Left colon (tissue), 2 donors: Measurements from ENCODE around the gene ENDOV. TPM values are rescaled to one million over a fixed set of nuclear protein-coding genes. Genes with fewer than 3 reads are reported as not detected.

ENCODE experiments used
- ATAC-seq: fragments of 200-7000 bp; cut with Tn5 transposase; one replicate; pipeline ENCODE4 v1.9.1; 2020; ENCODE audit warnings: mild to moderate bottlenecking, moderate library complexity
- DNase-seq, 2 donors: peaks; one replicate each; pipeline ENCODE4 v3.0.0-alpha.2; 2020
- intact Hi-C, 2 donors: fragments of 100-400 bp; cut with DNase I in 1 of 2; cut with micrococcal nuclease in 1 of 2; formaldehyde crosslinking; loops; one replicate each; pipeline versions ENCODE4 v1.11.2 to v1.14.0; 2022; cut with DNase I, micrococcal nuclease
- total RNA-seq, 2 donors: library from RNA; stranded (reverse); fragmentation: NEBNext Ultra II Directional; extraction: Animal tissue kit (Norgen Biotek cat#: 25700); gene quantifications; one replicate each; pipeline ENCODE4 v1.2.1, GENCODE V29; 2021
- donor health status: DM: no; HTN: no; CAD: no.
- donor health status: DM: yes; HTN: yes; CAD: no.

ENDOV gene
- total RNA-seq, 2 donors from 2014 or later = 23.2 to 25.5 TPM

DNA sequence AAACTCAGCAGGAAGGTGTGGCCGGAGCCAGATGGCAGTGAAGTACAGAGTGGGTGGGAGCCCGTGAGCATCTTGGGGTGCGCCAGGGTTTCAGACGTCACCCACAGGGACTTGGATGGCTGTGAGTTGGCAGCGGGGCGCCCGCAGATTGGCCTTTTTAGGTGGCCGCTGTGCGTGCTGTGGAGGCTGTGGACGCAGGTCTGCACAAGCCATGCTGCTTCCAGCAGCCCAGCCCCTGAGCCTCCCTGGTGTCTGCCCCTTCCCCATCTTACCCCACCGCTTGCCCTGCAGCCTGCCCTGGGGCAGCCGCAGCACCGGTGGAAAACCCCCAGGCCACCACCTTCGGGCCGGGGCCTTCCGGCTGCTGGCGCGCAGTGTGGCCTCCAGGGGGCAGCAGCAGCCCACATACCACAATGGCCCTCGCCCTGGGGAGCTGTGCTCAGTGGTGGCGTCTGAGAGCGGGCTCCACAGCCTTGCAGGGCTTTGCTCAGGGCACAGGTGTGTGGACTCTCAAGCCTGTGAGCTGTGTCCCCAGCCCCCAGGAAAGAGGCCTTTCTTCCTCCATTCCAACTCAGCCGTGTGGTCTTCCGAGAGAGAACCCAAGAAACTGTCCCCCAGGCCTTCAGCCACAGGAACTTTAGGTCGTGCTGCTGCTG, 11.8 kb downstream of the ENDOV start:
- DNase-seq (peak in 1 of 2 donors; percentile 76), ATAC-seq (peak; percentile 88)
- intact Hi-C loops = loop anchor here (5.0 to 10.0 kb wide), 2 partner anchors 548 to 556 kb away; no protein-coding TSS in a partner anchor

DNA sequence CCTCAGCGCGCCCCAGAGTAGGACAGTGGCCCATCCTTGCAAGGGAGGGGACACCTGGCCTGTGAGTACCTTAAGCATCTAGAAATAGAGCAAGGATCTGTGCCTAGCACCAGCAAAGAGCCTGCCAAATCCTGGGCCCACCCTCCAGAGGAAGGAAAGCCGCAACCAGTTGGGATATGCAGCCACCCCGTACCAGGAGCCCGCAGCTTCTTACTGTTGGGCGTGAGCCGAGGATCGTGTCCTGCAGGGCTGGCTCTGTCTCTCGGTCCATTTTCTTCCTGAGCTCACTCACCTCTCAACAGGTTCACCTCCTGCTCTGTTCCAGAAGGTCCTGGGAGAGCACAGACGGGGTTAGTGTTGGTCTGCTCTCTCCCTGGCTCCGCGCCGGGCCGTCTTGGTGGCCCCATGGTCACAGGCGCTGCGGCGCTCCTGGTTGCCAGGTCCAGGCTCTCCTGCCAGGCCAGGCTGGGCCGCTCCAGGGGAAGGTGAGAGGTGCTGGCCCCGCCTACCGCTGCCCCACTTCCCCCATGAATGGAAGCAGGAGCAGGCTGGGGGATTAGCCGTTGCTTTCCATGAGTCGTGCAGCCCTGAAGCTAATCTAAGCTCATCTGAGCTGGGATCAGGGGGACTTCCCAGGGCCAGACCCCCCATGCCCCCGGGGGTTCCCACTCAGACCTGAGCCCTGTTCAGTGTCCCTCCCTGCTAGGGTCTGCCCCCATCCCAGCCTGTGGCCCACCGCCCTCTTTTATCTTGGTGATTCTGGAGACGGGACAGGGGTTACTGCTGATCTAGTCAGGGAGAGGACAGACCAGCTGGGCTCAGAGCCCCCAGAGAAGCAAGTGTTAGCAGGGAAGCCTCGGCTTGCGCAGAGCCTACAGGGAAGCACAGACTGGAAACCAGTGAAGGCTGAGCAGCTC, 12.7 kb downstream of the ENDOV start:
- DNase-seq = no peak
- intact Hi-C loops = loop anchor here (5.0 to 10.0 kb wide), 2 partner anchors 547 to 555 kb away; no protein-coding TSS in a partner anchor
- ATAC-seq = no peak

DNA sequence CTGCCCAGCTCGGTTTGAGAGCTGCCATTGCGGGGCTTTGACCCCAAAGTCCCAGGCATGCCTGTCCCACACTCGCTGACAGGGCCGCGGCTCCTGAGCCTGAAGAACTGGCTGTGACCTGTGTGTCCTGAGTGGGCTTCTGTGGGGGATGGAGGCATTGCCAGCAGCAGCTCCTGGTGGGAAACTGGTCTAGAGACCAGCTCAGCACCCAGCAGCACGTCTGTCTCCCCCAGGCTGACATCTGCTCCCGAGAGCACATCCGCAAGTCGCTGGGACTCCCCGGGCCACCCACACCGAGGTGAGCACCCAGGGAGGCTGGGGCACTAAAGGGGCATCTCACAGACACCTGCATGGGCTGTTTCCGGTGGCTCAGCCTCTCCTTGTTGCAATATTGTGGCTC, 13.4 kb downstream of the ENDOV start:
- ATAC-seq (no peak), DNase-seq (no peak)
- intact Hi-C loops = loop anchor here (5.0 to 10.0 kb wide), 2 partner anchors 546 to 554 kb away; no protein-coding TSS in a partner anchor

DNA sequence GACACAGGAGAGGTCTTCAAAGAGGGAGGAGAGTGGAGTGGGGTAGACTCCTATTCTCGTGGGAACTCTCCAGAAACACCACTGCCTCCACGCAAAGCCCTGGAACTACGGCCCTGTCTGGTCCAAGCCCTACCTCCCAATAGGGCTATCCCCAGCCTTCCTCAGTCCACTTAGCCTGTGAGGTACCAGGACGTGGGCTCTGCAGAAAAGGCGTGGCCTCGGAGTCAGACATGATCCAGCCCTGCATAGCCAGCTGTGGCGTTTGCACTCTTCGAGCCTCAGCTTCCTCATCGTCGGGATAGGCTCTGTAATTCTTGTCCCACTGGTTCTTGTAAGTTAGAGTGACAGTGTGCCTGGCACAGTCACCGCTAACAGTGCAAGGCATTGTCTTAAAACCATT, 13.8 kb downstream of the ENDOV start:
- intact Hi-C loops = loop anchor here (5.0 to 10.0 kb wide), 2 partner anchors 546 to 554 kb away; no protein-coding TSS in a partner anchor
- DNase-seq (no peak), ATAC-seq (no peak)

DNA sequence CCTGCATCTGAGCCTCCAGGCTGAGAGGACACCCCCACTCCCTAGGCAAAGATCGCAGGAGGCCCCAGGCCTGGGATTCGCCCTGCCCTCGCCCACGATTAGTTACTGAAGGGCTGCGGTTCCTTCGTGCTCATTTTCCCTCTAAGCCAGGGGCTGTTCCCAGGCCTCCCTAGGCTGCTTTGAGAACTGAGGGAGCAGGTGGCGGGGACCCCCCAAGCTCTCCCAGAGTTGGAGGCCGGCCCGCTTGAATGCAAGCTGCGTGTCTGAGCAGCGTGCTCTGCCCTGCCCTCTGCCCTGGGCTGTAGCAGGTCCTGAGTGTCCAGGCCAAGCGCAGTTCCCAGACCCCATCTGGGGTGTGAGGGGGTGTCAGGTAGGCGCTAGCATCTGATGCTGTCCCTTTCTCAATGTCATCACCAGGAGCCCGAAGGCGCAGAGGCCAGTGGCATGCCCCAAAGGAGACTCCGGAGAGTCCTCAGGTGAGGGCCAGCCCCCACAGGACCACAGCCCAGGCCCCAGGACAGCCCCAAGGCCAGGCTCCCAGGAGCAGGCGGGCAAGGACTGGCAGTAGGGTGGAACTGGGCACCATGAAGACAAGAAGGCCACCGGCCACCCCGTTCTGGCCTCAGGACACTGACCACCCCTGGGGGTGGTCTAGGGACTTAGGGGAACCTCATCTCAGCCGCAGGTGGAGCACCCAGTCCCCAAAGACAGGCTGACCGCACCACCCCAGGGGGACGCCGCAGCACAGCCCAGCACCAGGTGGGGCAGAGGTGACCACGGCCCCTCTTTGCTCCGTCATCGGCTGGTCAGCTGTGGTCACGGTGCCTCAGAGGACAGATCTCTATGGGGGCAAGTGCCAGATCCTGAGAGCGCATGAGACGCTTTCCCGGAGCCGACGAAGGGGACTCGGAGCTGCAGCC, 14.6 kb downstream of the ENDOV start:
- no peak for ATAC-seq
- DNase-seq = no peak
- intact Hi-C loops = loop anchor here (5.0 to 10.0 kb wide), 3 partner anchors 148 to 553 kb away; no protein-coding TSS in a partner anchor

DNA sequence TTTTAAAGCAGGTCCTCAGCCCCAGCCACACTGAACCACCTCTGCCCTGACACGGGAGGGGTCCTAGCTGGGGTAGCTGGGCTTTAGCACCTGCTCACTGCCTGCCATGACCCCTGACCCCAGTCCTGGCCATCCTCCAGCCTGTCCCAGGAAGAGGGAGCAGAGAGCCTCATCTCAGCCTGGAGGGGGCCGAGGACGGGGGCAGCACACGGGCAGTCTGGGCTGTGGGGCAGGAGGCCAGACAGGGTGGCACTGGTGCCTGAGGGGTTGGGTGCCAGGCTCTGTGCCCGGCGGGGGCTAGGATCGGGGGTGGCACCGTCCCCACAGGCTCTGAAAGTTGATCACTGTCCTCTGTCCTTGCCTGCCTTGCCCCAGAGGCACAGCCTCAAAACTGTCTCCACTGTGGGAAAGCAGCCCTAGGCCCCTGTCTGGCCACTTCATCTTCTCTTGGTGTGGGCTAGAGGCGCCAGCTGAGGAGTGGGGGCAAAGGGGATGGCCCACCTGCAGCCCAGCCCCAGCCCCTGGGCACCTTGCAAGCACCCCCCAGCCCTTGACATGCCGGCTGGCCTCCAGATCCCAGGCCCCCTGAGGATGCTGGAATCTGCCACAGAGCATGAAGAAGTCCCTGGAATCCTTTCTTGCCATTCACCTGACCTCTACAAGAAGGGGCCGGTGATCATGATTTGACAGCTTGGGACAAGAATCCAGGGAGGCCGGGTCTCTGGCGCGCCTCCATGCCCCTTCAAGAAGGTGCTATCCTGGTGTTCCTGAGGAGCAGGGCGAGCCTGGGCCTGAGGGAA, 15.7 kb downstream of the ENDOV start:
- intact Hi-C loops = loop anchor here in 1 of 2 donors (5.0 kb wide), 1 partner anchor 147 kb away; no protein-coding TSS in a partner anchor
- ATAC-seq = no peak
- DNase-seq = no peak

DNA sequence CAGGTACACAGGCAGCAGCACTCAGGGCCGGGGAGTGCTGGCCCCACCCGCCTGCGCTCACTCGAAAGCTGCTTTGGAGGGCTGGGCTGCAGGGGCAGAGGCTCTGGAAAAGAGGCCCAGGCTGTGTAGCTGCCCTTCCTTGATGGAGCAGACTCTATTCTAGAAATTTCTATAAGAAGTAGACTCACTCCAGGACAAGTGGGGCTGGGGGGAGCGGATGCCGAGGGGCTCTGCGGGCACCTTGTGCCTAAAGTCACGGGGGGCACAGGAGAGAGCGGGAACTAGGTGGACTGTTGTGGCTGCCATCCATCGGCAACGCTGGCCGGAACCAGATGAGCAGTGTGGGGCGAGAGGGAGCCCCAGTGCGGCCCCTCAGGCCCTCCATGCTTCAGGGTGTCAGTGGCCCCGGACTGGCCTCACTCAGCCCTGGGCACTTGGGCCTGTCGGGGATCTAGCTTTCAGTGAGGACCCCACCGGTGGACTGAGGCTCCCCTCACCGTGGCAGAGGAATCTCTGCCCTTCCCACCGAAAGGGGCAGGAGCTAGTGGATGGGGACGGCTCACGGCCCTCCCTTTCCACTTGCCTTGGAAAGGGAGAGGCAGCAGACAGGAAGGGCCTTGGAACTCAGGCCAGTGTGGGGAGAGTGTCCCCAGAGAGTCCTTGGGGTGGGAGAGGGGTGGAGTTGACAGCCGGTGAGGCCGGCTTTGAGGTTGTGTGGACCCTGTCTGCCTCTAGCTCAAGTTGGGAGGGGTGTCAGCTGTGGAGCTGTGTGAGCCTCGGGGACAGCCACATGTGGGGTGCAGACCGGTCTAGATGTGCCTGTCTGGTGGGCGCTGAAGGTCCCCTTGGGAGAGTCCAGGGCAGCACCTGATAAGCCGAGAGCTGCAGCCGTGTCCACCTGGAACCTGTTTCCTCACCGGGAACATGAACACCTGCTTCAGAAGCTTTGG, 16.6 kb downstream of the ENDOV start:
- ATAC-seq (no peak), DNase-seq (no peak)
- intact Hi-C loops = loop anchor here in 1 of 2 donors (5.0 kb wide), 1 partner anchor 146 kb away; no protein-coding TSS in a partner anchor

DNA sequence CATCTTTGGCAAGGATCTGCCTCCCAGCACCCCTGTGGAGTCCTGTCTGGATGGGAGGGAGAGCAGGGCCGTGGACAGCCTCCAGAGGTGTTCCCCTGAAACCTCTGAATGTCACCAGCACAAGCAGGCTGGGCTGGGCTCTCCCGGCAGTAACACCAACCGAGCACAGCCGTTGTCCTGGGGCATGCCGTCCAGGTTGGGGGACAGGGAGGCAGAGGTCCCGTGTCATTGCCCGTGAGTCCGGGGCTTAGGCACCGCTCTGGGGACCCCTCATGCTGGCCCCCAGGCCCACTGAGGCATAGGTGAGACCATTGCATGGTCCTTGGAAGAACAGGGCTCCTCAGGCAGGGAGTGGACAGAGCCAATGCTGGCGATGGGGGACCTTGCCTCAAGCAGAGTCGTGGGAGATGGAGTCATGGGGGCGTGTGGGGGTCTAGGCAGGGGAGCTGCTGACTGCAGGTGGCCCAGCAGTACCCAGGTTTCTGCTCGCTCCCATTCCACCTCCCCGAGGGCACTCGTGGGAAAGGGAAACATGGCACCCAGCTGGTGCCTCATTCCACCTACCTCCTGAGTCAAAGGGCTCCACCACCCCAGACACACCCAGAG, 17.5 kb downstream of the ENDOV start:
- DNase-seq (peak in 1 of 2 donors; percentile 22), ATAC-seq (no peak)
- intact Hi-C loops = loop anchor here in 1 of 2 donors (5.0 kb wide), 1 partner anchor 145 kb away; no protein-coding TSS in a partner anchor

DNA sequence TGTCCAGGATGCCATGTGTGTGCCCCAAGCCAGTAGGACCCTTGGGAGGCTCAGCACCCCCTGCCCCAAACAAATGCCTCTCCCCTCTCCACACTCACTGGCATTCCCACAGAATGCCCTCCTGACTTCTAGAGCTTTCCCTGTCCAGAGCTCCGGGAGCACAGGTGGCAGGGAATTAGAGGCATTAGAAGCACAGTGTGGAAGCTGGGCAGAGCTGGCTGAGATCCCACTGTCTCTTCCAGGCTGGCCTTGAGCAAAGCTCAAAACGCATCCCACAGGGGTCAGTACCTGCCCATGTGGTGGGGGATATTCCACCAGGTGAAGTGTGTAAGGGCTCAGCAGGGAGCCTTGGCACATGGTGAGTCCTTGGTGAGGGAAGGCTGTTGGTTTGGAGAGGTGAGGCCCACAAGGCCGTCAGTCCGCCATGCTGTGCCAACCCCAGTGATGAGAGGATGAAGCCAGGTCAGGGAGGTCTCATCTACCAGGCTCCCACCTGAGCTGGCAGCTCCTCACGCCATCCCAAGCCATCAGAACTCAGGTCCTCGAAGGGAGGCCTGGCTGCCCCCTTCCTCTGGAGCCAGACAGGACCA, 18.1 kb downstream of the ENDOV start:
- no peak for DNase-seq
- no peak for ATAC-seq
- intact Hi-C loops = loop anchor here in 1 of 2 donors (5.0 kb wide), 1 partner anchor 144 kb away; no protein-coding TSS in a partner anchor

DNA sequence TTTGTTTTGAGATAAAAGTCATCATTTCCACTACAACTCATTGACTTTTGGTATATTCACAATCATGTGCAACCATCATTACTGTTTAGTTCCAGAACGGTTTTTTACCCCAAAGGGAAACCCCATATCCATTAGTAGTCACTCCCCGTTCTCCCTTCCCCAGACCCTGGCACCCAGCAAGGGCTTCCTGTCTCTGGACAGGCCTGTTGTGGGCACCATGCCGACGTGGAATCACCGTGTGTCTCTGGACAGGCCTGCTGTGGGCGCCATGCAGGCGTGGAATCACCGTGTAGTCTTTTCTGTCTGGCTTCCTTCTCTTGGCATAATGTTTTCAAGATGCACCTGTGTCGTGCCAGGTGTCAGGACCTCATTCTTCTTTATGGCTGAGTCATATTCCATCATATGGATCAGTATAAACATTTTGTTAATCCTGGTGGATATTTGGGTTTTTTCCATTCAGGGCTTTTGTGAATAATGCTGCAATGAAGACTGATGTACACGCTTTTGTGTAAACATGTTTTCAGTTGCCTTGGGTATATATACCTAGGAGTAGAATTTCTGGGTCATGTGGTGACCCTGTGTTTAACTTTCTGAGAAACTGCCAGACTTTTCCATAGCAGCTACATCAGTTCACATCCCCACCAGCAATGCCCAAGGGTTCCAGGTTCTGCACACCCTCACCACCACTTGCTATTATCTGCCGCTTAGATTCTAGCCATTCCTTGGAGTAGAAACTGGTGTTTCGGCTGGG, 19.1 kb downstream of the ENDOV start:
- intact Hi-C loops = loop anchor here in 1 of 2 donors (5.0 kb wide), 1 partner anchor 143 kb away; no protein-coding TSS in a partner anchor
- DNase-seq = no peak

DNA sequence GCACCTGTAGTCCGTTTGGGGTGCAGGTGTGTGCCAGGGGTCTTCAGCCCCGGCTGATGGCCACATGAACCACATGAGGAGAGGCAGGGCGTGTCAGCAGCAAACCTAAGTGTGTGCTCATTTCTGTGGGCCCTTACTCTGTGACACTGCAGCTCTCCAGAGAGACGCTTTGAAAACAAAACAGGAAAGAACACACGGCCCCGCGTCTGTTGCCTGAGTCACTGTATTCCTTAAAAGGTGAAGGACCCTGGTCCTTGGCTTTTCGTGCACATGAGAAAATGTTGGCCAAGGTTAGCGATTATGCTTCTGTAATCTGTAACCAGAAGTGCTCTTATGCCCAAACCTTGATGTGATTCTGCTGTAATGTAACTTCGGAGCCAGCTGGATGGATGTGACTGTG, 22.6 kb downstream of the ENDOV start:
- DNase-seq = no peak
- intact Hi-C loops = no loop called here
- no peak for ATAC-seq

More for the DNA sequence above, 19.1 kb downstream of the ENDOV start:
- no peak for ATAC-seq

DNA sequence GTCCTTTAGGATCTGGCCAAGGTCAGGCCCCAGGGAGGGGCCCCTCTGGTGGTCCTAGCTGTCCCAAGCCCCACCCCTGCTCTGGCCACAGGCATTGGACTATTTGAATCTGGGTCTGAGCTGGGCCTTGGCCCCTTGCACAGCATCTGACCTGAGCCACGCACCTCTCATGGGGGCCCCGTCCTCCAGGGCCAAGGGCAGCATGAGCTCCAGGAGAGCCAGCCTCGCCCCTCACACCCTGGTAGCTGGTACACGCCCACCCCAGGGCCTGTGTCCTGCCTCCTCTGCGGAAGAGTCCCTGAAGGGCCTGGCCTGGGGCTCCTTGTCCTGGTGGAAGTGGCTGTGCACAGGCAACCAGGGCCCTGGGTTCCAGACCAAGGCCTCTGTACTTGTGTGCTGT, 23.8 kb downstream of the ENDOV start:
- intact Hi-C loops = no loop called here
- no peak for ATAC-seq
- DNase-seq = no peak

DNA sequence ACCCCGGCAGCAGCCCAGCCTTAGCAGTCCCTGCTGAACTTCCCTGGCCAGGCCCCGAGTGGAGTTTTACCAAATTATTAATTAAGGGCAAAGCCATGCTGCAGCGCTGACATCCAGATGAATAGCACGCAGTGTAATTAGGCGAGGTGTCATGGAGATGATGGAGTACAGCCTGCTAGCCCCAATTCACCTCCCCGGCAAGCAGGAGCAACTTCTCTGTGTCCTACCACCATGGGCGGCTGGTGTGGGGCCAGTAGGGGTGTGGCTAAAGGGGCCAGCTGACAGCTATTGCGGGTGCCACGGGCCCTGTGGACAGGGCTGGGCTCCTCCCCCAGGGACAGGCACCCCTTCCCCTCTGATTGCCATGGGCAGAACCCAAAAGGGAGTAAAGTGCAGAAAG, 24.5 kb downstream of the ENDOV start:
- ATAC-seq = no peak
- intact Hi-C loops = no loop called here
- DNase-seq = no peak

DNA sequence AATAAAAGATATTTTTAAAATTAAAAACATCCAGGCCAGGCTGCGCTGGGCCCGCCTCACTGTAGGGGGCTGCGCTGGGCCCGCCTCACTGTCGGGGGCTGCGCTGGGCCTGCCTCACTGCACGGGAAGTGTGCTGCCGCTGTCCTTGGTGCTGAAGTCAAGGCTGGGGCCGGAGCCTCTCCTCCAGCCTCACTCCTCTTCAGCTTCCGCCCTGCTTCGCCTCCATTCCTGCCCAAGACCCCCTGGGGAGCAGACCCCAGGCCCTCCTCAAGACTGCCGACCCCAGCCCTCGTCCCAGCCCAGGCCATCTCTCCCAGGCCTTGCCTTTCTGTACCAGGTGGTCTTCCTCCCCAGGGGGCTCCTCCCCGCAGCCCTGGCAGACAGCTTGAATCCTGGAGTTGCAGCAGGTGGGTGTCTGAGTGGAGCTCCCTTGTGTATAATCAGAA, 26.2 kb downstream of the ENDOV start:
- DNase-seq = peak in 1 of 2 donors; percentile 54
- intact Hi-C loops = no loop called here
- ATAC-seq = no peak
